IPS DF 4.7 (cell line): ENCODE measurements around the gene AQP9.
"Not testable (repeated sequence)": the region's sequence is repeated elsewhere in the genome, so short reads cannot be mapped to it uniquely, and the experiment has no call there.

ENCODE experiments used
- DNase-seq: peaks from one replicate; pipeline ENCODE4 v3.0.0-alpha.2; 2013; ENCODE audit warnings: low spot score; ENCODE audit errors: extremely low read depth

AQP9 gene

DNA sequence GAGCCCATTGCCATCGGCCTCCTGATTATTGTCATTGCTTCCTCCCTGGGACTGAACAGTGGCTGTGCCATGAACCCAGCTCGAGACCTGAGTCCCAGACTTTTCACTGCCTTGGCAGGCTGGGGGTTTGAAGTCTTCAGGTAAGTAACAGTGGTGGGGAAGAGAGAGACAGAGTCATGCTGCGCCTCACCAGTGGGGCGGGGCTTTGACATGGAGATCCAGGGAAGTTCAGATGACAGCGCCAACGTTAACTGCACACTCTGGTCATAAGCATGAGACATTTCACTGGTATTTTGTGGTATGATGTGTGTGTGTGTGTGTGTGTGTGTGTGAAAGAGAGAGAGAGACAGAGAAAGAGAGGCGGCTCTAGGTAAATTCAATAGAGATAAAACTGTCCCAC, 41.0 kb downstream of the AQP9 start:
- DNase-seq = no peak

- DNase-seq = no peak
Observed at GRCh38 chr15:58179741-58180381, 41.7 kb downstream of the AQP9 start.

- peak; percentile 38 for DNase-seq
Observed at GRCh38 chr15:58182460-58183163, 44.4 kb downstream of the AQP9 start.

- DNase-seq = no peak
Observed at GRCh38 chr15:58185439-58185838, 47.3 kb downstream of the AQP9 start.

- DNase-seq = no peak
Observed at GRCh38 chr15:58189148-58189811, 51.1 kb downstream of the AQP9 start.

- no peak for DNase-seq
Observed at GRCh38 chr15:58190419-58190818, 52.2 kb downstream of the AQP9 start.

DNA sequence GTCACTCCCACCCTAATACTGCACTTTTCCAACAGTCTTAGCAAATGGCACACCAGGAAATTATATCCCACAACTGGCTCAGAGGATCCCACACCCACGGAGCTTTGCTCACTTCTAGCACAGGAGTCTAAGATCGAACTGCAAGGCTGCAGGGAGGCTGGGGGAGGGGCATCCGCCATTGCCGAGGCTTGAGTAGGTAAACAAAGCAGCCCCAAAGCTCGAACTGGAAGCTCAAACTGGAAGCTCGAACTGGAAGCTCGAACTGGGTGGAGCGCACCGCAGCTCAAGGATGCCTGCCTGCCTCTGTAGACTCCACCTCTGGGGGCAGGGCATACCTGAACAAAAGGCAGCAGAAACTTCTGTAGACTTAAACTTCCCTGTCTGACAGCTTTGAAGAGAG, 55.5 kb downstream of the AQP9 start:
- not testable (repeated sequence) for DNase-seq

DNA sequence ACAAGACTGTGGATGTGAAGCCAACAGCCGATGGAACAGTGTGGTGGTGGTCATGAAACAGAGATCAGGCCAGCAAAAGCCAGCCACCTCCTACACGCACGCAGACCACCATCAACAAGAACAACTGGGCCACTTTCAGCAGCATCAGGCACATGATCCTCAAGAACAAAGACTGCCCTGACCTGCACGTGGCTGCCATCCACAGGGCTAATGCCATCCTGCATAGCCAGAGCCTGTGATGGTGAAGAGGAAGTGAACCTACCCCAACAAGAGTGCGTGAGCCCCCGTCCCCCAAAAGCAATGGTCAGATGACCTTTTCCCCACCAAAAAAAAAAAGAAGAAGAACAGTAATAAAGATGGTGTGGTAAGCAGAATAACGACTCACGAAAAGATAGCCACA, 62.6 kb downstream of the AQP9 start:
- DNase-seq = no peak

- no peak for DNase-seq
Observed at GRCh38 chr15:58201516-58201915, 63.3 kb downstream of the AQP9 start.

- DNase-seq = no peak
Observed at GRCh38 chr15:58203537-58203936, 65.4 kb downstream of the AQP9 start.

GRCh38 chr15:58206151-58206550, 68.0 kb downstream of the AQP9 start:
- DNase-seq = no peak

DNA sequence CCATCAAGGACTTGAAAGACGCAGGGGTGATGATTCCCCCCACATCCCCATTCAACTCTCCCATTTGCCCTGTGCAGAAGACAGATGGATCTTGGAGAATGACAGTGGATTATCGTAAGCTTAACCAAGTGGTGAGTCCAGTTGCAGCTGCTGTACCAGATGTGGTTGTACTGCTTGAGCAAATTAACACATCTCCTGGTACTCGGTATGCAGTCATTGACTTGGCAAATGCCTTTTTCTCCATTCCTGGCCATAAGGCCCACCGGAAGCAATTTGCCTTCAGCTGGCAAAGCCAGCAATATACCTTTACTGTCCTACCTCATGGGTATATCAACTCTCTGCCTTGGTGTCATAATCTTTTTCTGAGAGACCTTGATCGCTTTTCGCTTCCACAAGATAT, 70.0 kb downstream of the AQP9 start:
- DNase-seq = not testable (repeated sequence)

DNA sequence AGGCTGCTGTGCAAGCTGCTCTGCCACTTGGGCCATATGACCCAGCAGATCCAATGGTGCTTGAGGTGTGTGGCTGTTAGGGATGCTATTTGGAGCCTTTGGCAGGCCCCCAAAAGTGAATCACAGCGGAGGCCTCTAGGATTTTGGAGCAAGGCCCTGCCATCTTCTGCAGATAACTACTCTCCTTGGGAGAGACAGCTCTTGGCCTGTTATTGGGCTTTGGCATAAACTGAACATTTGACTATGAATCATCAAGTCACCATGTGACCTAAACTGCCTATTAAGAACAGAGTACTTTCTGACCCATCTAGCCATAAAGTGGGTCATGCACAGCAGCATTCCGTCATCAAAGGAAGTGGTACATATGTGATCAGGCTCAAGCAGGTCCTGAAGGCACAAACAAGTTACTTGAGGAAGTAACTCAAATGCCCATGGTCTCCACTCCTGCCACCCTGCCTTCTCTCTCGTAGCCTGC, 70.9 kb downstream of the AQP9 start:
- DNase-seq = not testable (repeated sequence)

DNA sequence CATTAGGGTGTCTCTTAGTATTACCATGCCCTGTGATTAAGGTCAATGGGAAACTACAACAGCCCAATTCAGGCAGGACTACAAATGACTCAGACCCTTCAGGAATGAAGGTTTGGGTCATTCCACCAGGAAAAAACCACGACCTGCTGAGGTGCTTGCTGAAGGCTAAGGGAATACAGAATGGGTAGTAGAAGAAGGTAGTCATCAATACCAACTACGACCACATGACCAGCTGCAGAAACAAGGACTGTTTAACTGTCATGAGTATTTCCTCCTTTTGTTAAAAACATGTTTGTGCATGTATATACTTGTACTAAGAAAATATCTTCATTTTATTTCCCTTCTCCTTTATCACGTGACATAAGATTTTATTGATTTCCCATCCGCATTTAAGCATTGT, 71.8 kb downstream of the AQP9 start:
- not testable (repeated sequence) for DNase-seq

GRCh38 chr15:58212909-58213526, 74.8 kb downstream of the AQP9 start:
- no peak for DNase-seq

DNA sequence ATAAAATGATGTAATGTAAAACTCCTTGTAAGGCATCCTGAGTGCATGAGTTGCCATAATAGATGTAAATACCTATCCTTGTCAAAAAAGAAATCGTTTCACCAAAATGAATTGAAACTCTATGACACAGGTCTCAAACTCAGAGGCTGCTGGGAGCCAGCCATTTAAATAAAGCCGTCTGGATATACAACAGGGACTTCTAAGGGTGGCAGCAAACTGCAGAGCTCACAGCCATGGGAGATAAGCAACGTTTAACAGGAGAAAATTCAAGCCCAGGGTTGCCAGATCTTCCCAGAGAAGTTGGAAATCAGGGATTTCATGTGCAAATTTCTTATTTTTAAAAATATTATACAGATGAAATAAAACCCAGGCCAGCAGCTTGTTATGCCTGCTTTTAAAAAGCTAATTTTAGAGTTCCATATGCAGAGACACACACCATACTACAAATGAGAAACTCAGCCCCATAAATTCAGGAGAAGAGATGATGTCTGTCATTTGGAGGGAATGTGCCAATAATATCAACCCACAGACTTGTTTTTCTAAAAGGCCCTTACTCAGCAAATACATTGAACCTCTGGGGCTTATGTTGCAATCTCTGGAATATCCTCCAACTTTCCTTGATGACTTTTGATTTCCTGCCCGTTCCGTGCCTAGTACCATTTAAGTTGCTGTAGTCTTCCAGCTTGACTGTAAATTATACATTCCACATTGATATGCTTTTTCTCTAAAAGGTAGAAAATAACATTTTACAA, 75.6 kb downstream of the AQP9 start:
- DNase-seq = no peak

- no peak for DNase-seq
Observed at GRCh38 chr15:58214591-58215340, 76.6 kb downstream of the AQP9 start.

DNA sequence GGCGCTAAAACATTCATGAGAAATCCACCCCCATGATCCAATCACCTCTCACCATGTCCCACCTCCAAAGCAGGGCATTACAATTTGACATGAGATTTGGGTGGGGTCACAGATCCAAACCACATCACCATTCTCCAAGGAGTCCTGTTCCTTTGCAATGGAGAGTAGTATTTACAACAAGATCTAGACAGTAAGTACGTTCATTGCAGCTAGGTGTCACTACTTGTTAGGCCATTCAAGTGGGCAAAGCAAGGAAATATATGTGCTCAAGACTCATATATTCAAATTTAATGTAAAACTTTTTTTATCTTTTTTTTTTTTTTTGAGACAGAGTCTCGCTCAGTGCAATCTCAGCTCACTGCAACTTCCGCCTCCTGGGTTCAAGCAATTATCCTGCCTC, 79.3 kb downstream of the AQP9 start:
- DNase-seq = no peak

DNA sequence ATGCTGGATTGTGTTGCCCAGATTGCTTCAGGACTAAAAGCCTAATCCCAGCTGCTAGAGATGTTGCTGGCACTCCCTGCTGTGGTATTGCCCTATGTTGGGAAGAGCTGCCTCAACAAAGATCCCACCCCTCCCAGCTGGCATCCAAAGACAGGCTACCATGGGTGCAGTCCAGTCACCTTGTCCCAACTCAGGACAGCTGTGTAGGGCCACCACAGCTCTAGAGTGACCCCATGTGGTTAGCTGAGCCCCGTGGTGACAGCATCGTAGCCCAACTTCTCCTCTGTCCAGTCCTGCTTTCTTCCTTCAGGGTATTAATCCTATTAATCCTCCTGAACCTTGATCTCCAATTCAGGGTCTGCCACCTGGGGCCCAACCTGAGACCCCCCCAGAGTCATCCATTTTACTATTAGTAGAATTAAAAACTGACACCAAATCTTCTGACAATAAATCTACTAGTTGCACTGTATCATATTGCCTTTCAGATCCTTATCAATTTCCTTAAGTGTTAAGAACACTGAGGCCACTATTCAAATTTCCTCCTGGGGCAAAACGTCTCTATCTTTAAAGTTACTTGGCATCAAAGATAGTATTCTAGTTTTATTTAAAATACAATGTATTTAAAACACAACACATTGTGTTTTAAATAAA, 83.5 kb downstream of the AQP9 start:
- no peak for DNase-seq

GRCh38 chr15:58222679-58223078, 84.5 kb downstream of the AQP9 start:
- DNase-seq = no peak
